GM23338 (cell line): ENCODE results near the gene CACNA1S. TPM values are rescaled to one million over a fixed set of nuclear protein-coding genes. Genes with fewer than 3 reads are reported as not detected.

Source experiments
- ATAC-seq: fragments of 200-7000 bp; cut with Tn5 transposase; 3 replicates; pipeline ENCODE4 v1.9.1; 2020
- DNase-seq: peaks from one replicate; pipeline ENCODE4 v3.0.0-alpha.2; 2015; ENCODE audit warnings: low spot score
- H2AFZ ChIP-seq: fragments of 200-600 bp; sonication (generic); 2 replicates; pipeline ENCODE4 v1.8.0; 2016; ENCODE audit warnings: antibody characterized with exemption, mild to moderate bottlenecking, moderate library complexity
- H3F3A ChIP-seq: fragments of 200-600 bp; sonication (generic); replicated peaks from 2 replicates; pipeline ENCODE4 v1.8.0; 2017; ENCODE audit warnings: antibody characterized with exemption, mixed run types, low read depth
- H3K27ac ChIP-seq: fragments of 200-600 bp; sonication (generic); 2 replicates; pipeline ENCODE4 v1.6.1; 2016; ENCODE audit warnings: low read depth
- H3K27me3 ChIP-seq: fragments of 200-600 bp; sonication (generic); 2 replicates; pipeline ENCODE4 v1.8.0; 2016; ENCODE audit warnings: mild to moderate bottlenecking, mixed run types, moderate library complexity; ENCODE audit not compliant: insufficient read depth
- H3K36me3 ChIP-seq: fragments of 200-600 bp; sonication (generic); 2 replicates; pipeline ENCODE4 v1.8.0; 2016; ENCODE audit warnings: mild to moderate bottlenecking; ENCODE audit not compliant: insufficient read depth
- H3K4me1 ChIP-seq: fragments of 200-600 bp; sonication (generic); 2 replicates; pipeline ENCODE4 v1.8.0; 2016; ENCODE audit warnings: mild to moderate bottlenecking, moderate library complexity; ENCODE audit not compliant: insufficient read depth
- H3K4me2 ChIP-seq: fragments of 200-600 bp; sonication (generic); 2 replicates; pipeline ENCODE4 v1.7.1; 2017; ENCODE audit warnings: mixed run types
- H3K4me3 ChIP-seq: fragments of 200-600 bp; sonication (generic); 2 replicates; pipeline ENCODE4 v1.6.1; 2016; ENCODE audit warnings: mixed run types
- H3K79me2 ChIP-seq: fragments of 200-600 bp; sonication (generic); replicated peaks from 2 replicates; pipeline ENCODE4 v1.8.0; 2017; ENCODE audit warnings: mild to moderate bottlenecking; ENCODE audit not compliant: insufficient read depth
- H3K9me2 ChIP-seq: fragments of 200-600 bp; sonication (generic); 2 replicates; pipeline ENCODE4 v1.8.0; 2017; ENCODE audit not compliant: insufficient read depth
- H4K20me1 ChIP-seq: fragments of 200-600 bp; sonication (generic); replicated peaks from 2 replicates; pipeline ENCODE4 v1.8.0; 2017; ENCODE audit warnings: mild to moderate bottlenecking; ENCODE audit not compliant: insufficient read depth
- H3K27ac Mint-ChIP-seq: 2 replicates; pipeline ENCODE4 v1.8.0; 2020; ENCODE audit warnings: inconsistent platforms, mild to moderate bottlenecking, moderate library complexity, mixed read lengths
- H3K27me3 Mint-ChIP-seq: 3 replicates; pipeline ENCODE4 v1.8.0; 2022; ENCODE audit warnings: low read depth, mild to moderate bottlenecking, moderate library complexity, mixed read lengths, inconsistent platforms; ENCODE audit not compliant: insufficient read depth, poor library complexity
- H3K36me3 Mint-ChIP-seq: 3 replicates; pipeline ENCODE4 v1.8.0; 2021; ENCODE audit warnings: low read depth, mild to moderate bottlenecking, inconsistent platforms, moderate library complexity, mixed read lengths
- H3K4me1 Mint-ChIP-seq: 3 replicates; pipeline ENCODE4 v1.8.0; 2020; ENCODE audit warnings: mild to moderate bottlenecking, inconsistent platforms, mixed read lengths
- H3K4me3 Mint-ChIP-seq: 3 replicates; pipeline ENCODE4 v1.8.0; 2021; ENCODE audit warnings: moderate library complexity, mild to moderate bottlenecking, inconsistent platforms, mixed read lengths
- H3K9me3 Mint-ChIP-seq: 3 replicates; pipeline ENCODE4 v1.8.0; 2020; ENCODE audit warnings: moderate library complexity, mild to moderate bottlenecking, inconsistent platforms, mixed read lengths
- CREB1 ChIP-seq: fragments of 250-450 bp; sonication (Bioruptor Pico); IDR thresholded peaks from 2 replicates; pipeline ENCODE4 v1.5.0; 2020; ENCODE audit warnings: low read depth, mild to moderate bottlenecking, moderate library complexity
- EZH2phosphoT487 ChIP-seq: fragments of 200-600 bp; sonication (generic); IDR thresholded peaks from one replicate; pipeline ENCODE4 v1.8.1; 2018; ENCODE audit warnings: antibody characterized with exemption; ENCODE audit not compliant: unreplicated experiment
- POLR2AphosphoS5 ChIP-seq: IDR thresholded peaks from 2 replicates; pipeline ENCODE4 v1.6.1; 2016; ENCODE audit warnings: antibody characterized with exemption, low read depth
- polyA plus RNA-seq: library from polyadenylated mRNA; unstranded; fragments of >200 nt; fragmentation: Nextera tagmentation; extraction: Ambion mirVana; gene quantifications from 2 replicates; pipeline ENCODE4 v1.2.1, GENCODE V29; 2016
- total RNA-seq: library from RNA; depleted of rRNA; stranded (reverse); fragments of >200 nt; shearing (Covaris generic); gene quantifications from 2 replicates; pipeline ENCODE4 v1.2.3, GENCODE V29; 2014
- TF ChIP-seq, protein P1 (sequence below): fragments of 250-450 bp; sonication (Bioruptor Pico); IDR thresholded peaks from 2 replicates; pipeline ENCODE4 v1.5.0; 2020; ENCODE audit warnings: mild to moderate bottlenecking, moderate library complexity
- TF ChIP-seq, protein P2 (sequence below): IDR thresholded peaks from 2 replicates; pipeline ENCODE4 v1.6.1; 2016; ENCODE audit warnings: antibody characterized with exemption
- TF ChIP-seq, protein P3 (sequence below), 2 experiments: fragments of 200-600 bp in 1 of 2; sonication (generic) in 1 of 2; conservative IDR thresholded peaks; 2 replicates each; pipeline versions ENCODE4 v1.5.1 to v1.6.1; 2016 to 2017; ENCODE audit warnings: antibody characterized with exemption in 2 of 2, low read depth in 2 of 2, mild to moderate bottlenecking in 2 of 2, moderate library complexity in 1 of 2

The CACNA1S gene
- total and polyA plus RNA-seq, 2 experiments from 2014 or later = 0.03 TPM; not detected in 1

DNA sequence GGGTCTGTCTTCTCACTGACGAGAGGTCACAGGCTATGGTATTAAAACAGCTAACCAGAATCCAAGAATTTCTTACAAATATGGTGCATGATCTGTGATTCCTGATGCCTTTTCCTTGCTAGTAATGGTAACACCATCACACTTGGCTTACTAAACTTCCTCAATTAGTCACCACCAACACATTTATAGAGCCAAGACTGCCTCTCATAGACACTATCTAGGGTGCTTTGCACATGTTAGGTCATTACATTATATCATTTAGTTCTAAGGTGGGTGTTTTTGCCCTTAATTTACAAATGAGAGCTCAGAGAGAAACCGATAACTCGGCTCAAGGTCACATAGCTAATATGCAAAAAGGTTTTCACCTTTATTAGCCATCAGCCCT, 97.4 kb downstream of the CACNA1S start (continued):
- TF ChIP-seq, protein P1, sequence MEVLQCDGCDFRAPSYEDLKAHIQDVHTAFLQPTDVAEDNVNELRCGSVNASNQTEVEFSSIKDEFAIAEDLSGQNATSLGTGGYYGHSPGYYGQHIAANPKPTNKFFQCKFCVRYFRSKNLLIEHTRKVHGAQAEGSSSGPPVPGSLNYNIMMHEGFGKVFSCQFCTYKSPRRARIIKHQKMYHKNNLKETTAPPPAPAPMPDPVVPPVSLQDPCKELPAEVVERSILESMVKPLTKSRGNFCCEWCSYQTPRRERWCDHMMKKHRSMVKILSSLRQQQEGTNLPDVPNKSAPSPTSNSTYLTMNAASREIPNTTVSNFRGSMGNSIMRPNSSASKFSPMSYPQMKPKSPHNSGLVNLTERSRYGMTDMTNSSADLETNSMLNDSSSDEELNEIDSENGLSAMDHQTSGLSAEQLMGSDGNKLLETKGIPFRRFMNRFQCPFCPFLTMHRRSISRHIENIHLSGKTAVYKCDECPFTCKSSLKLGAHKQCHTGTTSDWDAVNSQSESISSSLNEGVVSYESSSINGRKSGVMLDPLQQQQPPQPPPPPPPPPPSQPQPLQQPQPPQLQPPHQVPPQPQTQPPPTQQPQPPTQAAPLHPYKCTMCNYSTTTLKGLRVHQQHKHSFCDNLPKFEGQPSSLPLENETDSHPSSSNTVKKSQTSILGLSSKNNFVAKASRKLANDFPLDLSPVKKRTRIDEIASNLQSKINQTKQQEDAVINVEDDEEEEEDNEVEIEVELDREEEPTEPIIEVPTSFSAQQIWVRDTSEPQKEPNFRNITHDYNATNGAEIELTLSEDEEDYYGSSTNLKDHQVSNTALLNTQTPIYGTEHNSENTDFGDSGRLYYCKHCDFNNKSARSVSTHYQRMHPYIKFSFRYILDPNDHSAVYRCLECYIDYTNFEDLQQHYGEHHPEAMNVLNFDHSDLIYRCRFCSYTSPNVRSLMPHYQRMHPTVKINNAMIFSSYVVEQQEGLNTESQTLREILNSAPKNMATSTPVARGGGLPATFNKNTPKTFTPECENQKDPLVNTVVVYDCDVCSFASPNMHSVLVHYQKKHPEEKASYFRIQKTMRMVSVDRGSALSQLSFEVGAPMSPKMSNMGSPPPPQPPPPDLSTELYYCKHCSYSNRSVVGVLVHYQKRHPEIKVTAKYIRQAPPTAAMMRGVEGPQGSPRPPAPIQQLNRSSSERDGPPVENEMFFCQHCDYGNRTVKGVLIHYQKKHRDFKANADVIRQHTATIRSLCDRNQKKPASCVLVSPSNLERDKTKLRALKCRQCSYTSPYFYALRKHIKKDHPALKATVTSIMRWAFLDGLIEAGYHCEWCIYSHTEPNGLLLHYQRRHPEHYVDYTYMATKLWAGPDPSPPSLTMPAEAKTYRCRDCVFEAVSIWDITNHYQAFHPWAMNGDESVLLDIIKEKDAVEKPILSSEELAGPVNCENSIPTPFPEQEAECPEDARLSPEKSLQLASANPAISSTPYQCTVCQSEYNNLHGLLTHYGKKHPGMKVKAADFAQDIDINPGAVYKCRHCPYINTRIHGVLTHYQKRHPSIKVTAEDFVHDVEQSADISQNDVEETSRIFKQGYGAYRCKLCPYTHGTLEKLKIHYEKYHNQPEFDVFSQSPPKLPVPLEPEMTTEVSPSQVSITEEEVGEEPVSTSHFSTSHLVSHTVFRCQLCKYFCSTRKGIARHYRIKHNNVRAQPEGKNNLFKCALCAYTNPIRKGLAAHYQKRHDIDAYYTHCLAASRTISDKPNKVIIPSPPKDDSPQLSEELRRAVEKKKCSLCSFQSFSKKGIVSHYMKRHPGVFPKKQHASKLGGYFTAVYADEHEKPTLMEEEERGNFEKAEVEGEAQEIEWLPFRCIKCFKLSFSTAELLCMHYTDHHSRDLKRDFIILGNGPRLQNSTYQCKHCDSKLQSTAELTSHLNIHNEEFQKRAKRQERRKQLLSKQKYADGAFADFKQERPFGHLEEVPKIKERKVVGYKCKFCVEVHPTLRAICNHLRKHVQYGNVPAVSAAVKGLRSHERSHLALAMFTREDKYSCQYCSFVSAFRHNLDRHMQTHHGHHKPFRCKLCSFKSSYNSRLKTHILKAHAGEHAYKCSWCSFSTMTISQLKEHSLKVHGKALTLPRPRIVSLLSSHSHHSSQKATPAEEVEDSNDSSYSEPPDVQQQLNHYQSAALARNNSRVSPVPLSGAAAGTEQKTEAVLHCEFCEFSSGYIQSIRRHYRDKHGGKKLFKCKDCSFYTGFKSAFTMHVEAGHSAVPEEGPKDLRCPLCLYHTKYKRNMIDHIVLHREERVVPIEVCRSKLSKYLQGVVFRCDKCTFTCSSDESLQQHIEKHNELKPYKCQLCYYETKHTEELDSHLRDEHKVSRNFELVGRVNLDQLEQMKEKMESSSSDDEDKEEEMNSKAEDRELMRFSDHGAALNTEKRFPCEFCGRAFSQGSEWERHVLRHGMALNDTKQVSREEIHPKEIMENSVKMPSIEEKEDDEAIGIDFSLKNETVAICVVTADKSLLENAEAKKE (CRISPR knock-in tag) = no peak
- TF ChIP-seq, protein P2, sequence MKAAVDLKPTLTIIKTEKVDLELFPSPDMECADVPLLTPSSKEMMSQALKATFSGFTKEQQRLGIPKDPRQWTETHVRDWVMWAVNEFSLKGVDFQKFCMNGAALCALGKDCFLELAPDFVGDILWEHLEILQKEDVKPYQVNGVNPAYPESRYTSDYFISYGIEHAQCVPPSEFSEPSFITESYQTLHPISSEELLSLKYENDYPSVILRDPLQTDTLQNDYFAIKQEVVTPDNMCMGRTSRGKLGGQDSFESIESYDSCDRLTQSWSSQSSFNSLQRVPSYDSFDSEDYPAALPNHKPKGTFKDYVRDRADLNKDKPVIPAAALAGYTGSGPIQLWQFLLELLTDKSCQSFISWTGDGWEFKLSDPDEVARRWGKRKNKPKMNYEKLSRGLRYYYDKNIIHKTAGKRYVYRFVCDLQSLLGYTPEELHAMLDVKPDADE = no peak
- no peak for TF ChIP-seq EZH2phosphoT487

DNA sequence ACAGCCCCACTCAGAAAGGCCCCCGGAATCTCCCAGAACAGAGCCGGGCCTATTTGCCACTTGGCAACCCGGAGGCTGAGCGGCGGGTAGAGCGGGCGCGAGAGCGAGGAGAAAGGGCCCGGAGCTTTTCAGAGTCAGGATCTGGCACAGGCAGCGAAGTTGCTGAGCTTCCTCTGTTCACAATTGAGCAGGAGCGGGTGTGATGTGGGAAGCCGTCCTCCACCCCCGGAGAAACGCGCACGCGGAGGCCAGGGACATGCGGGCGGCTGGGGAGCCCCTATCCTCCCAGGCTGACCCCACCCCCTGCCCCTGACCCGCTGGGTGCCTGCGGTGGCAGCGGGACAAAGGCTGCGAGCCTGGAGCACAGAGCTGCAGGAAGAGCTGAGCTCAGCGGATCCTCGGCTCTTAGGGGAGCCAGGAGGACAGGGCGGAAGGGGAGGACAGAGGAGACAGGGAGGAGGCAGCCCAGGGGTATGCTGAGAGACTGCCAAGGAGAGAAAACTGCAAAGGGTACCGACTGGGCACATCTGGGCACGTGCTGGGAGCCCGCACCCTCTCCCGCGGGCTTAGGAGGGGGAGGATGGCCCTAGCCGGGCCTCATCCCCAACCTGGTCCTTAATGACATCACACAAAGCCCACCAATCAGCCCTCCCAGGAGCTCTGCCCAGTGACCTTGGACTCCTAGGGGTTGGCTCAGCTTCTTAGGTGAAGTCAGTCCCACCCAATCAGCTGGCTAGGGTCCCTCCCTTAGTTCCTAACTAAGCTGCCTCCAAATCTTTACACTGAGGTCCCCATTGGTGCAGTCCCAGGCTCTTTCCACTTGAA, 98.0 kb downstream of the CACNA1S start:
- Mint-ChIP-seq H3K4me1 (peaks cover 52% of the 10 kb centered on the region), H3K36me3 (0 out of 3 replicates have a peak, but pooled peaks cover under 1% of the 10 kb centered on the region), H3K27ac (no peak overlapping the region; the same call in 1 of the 2 replicates), H3K9me3 (no peaks in the 10 kb centered on the region), H3K27me3 (peaks cover 15% of the 10 kb centered on the region), H3K4me3 (peak overlapping the region; percentile 47)
- Histone ChIP-seq H3K79me2 (peaks cover 50% of the 10 kb centered on the region), H3K36me3 (no peaks in the 10 kb centered on the region), H3K4me1 (peaks cover 35% of the 10 kb centered on the region), H3K9me2 (no peaks in the 10 kb centered on the region), H3K27ac (peak overlapping the region; percentile 13; the same call in 1 of the 2 replicates), H3F3A (peaks cover 2% of the 10 kb centered on the region; the same call in 1 of the 2 replicates), H3K4me3 (peak overlapping the region; percentile 34), H3K27me3 (no peaks in the 10 kb centered on the region), H4K20me1 (peaks cover 11% of the 10 kb centered on the region), H3K4me2 (peak overlapping the region; percentile 70), H2AFZ (peak overlapping the region; percentile 28; the same call in 1 of the 2 replicates)
- TF ChIP-seq CREB1 (CRISPR knock-in tag) (peak; percentile 86), POLR2AphosphoS5 (peak; percentile 42; the same call in 1 of the 2 replicates)
- TF ChIP-seq, protein P3, sequence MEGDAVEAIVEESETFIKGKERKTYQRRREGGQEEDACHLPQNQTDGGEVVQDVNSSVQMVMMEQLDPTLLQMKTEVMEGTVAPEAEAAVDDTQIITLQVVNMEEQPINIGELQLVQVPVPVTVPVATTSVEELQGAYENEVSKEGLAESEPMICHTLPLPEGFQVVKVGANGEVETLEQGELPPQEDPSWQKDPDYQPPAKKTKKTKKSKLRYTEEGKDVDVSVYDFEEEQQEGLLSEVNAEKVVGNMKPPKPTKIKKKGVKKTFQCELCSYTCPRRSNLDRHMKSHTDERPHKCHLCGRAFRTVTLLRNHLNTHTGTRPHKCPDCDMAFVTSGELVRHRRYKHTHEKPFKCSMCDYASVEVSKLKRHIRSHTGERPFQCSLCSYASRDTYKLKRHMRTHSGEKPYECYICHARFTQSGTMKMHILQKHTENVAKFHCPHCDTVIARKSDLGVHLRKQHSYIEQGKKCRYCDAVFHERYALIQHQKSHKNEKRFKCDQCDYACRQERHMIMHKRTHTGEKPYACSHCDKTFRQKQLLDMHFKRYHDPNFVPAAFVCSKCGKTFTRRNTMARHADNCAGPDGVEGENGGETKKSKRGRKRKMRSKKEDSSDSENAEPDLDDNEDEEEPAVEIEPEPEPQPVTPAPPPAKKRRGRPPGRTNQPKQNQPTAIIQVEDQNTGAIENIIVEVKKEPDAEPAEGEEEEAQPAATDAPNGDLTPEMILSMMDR (conservative IDR thresholded peaks at IDR 0.05; ENCODE audit: low read depth in 2 of 2) = no peak
- peak; percentile 91 for ATAC-seq
- DNase-seq = peak; percentile 91
